Measurements from ENCODE around the gene KRTCAP3. TPM values are rescaled to one million over a fixed set of nuclear protein-coding genes. Genes with fewer than 3 reads are reported as not detected.

Gene KRTCAP3
- total RNA-seq, result 0.44 and 0.49 TPM in 2 replicates

GRCh38 chr2:27441958-27442919 is at the start of gene KRTCAP3:
Gene KRTCAP3 (plus strand): TSS chr2:27442381. CDS start chr2:27442413, 32 bp downstream.

DNA sequence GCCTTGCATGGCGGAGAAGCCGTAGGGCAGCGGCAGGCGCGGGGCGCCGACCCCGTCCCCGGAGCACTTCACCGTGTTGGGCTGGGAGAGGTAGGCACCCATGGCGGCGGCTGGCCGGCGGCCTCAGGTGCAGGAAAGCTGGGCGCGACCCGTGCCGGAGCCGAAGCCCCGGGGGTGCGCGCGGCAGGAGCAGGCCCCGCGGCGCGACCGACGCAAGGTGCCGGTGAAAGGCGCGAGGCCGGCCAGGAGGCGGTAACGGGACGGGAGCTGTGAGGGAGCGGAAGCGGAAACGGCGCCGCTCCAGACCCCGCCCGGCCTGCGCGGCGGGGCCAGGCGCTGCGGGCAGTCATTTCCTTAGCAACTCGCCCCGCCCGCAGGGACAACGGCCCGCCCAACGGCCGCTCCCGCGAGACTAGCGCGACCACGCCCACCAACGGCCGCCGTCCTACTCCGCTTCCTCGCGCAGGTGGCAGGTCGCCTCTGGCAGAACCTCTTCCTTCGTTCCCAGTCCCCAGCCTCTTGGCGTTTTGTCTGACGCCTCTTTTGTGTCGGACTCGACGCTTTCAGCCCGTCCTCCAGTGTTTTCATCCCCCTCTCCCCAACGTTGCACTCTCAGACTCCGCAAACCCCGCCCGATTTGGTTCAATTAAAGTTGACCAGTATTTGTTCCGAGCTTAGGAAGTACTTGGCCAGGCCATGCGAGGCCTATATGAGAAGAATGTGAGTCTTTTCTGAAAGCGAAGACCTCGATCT is 32.7 kb upstream of the KRTCAP3 start, which contains the start of gene PPM1G:
Gene PPM1G, minus strand, starts transcription at position 271 of the 753 bp plus-strand sequence. Its CDS starts 169 bp downstream, at position 102.

GRCh38 chr2:27428213-27428977 is 13.8 kb upstream of the KRTCAP3 start, which contains the start of gene NRBP1:
Gene NRBP1 (plus strand): TSS chr2:27428631. CDS start chr2:27433274, 4,643 bp downstream.

GRCh38 chr2:27489498-27490397 is 47.6 kb downstream of the KRTCAP3 start, which contains the start of gene IFT172:
Gene IFT172 (minus strand): TSS chr2:27489743. CDS start chr2:27489653, 90 bp downstream.

Other genes starting within 250 kb of the KRTCAP3 start
- 95.0 and 112 TPM in 2 replicates for gene ATRAID, start 230.3 kb upstream of the KRTCAP3 start, total RNA-seq
- gene SLC5A6, start 230.1 kb upstream of the KRTCAP3 start, total RNA-seq, result 10.7 and 57.2 TPM in 2 replicates
- 27.0 and 81.6 TPM in 2 replicates for gene CAD, start 225.0 kb upstream of the KRTCAP3 start, total RNA-seq
- 0.81 and 34.7 TPM in 2 replicates for gene SLC30A3, start 179.3 kb upstream of the KRTCAP3 start, total RNA-seq
- 0.16 and 4.4 TPM in 2 replicates for gene DNAJC5G, start 166.9 kb upstream of the KRTCAP3 start, total RNA-seq
- gene TRIM54, start 160.0 kb upstream of the KRTCAP3 start, total RNA-seq, result 3.1 TPM in 1 of 2 replicates, not detected in the other
- 0.44 and 0.49 TPM in 2 replicates for gene UCN, start 133.9 kb upstream of the KRTCAP3 start, total RNA-seq
- gene MPV17, start 119.3 kb upstream of the KRTCAP3 start, total RNA-seq, result 32.4 and 55.7 TPM in 2 replicates
- 18.3 and 38.1 TPM in 2 replicates for gene GTF3C2, start 85.6 kb upstream of the KRTCAP3 start, total RNA-seq
- 22.7 and 28.9 TPM in 2 replicates for gene EIF2B4, start 72.0 kb upstream of the KRTCAP3 start, total RNA-seq
- 99.7 and 119 TPM in 2 replicates for gene SNX17, start 71.8 kb upstream of the KRTCAP3 start, total RNA-seq
- 5.2 and 9.3 TPM in 2 replicates for gene ZNF513, start 61.6 kb upstream of the KRTCAP3 start, total RNA-seq
- 113 and 147 TPM in 2 replicates for gene PPM1G, start 32.8 kb upstream of the KRTCAP3 start, total RNA-seq
- gene NRBP1, start 13.8 kb upstream of the KRTCAP3 start, total RNA-seq, result 87.1 and 120 TPM in 2 replicates
- gene IFT172, start 47.4 kb downstream of the KRTCAP3 start, total RNA-seq, result 12.0 and 20.0 TPM in 2 replicates
- 11.6 and 14.6 TPM in 2 replicates for gene FNDC4, start 52.8 kb downstream of the KRTCAP3 start, total RNA-seq
- gene GCKR, start 54.5 kb downstream of the KRTCAP3 start, total RNA-seq, result under 0.01 and 0.19 TPM in 2 replicates
- 11.2 and 26.9 TPM in 2 replicates for gene ZNF512, start 140.7 kb downstream of the KRTCAP3 start, total RNA-seq
- 1.8 and 2.6 TPM in 2 replicates for gene CCDC121, start 186.6 kb downstream of the KRTCAP3 start, total RNA-seq
- gene GPN1, start 186.7 kb downstream of the KRTCAP3 start, total RNA-seq, result 30.9 and 43.2 TPM in 2 replicates
- gene SUPT7L, start 221.2 kb downstream of the KRTCAP3 start, total RNA-seq, result 9.9 and 20.3 TPM in 2 replicates
- gene SLC4A1AP, start 221.5 kb downstream of the KRTCAP3 start, total RNA-seq, result 19.9 and 25.7 TPM in 2 replicates

All from bladder microvascular endothelial cell (primary cell).